K562 (cell line): Measurements from ENCODE around the gene AMDHD2. TPM values are rescaled to one million over a fixed set of nuclear protein-coding genes. Genes with fewer than 3 reads are reported as not detected.

ENCODE experiments used
- ATAC-seq: fragments of 200-7000 bp; cut with Tn5 transposase; 3 replicates; pipeline ENCODE4 v1.9.1; 2020; ENCODE audit warnings: moderate library complexity
- BruUV-seq: library from RNA; stranded (reverse); fragments of 400-500 nt; replicated peaks from 2 replicates; lab custom pipeline; 2021; lab: Mats Ljungman, UMichigan
- CTCF ChIA-PET: fragments of 300-600 bp; formaldehyde crosslinking; extraction: SDS; loops from one replicate; lab custom pipeline; 2021; ENCODE audit warnings: low intra/inter-chr PET ratio; lab: Yijun Ruan, JAX
- POLR2A ChIA-PET: fragments of 300-600, 350-650 bp; sonication (Branson Sonifier 250); formaldehyde crosslinking; extraction: SDS; loops from one replicate; lab custom pipeline; 2021; ENCODE audit warnings: antibody characterized with exemption, inconsistent platforms; lab: Yijun Ruan, JAX
- DNase-seq, 4 experiments: peaks; one replicate each; pipeline versions ENCODE4 v3.0.0 to v3.0.0-alpha.2; 2011 to 2018; ENCODE audit warnings: low spot score in 3 of 4, mixed read lengths in 3 of 4; ENCODE audit errors: extremely low read depth in 1 of 4
- FAIRE-seq: peaks from 2 replicates; lab custom pipeline; 2011; peaks lifted over from hg19 to GRCh38; lab: Jason Lieb, UNC
- H2AFZ ChIP-seq: 2 replicates; pipeline ENCODE4 v1.6.0; 2011; ENCODE audit warnings: low read depth, low read length, control low read depth, inconsistent platforms
- H3K27ac ChIP-seq: fragments of 200-600 bp; 3 replicates; pipeline ENCODE4 v1.8.0; 2011; ENCODE audit warnings: low read depth, mild to moderate bottlenecking, control low read depth, inconsistent platforms, low read length, moderate library complexity, mixed read lengths; ENCODE audit errors: extremely low read depth
- H3K27me3 ChIP-seq, 2 experiments: fragments of 300-600 bp in 1 of 2; 2 replicates in 1 of 2; 3 replicates in 1 of 2; pipeline versions ENCODE4 v1.6.0 to v1.8.0; 2011; ENCODE audit warnings: inconsistent platforms in 2 of 2, low read length in 2 of 2, mild to moderate bottlenecking in 1 of 2, mixed read lengths in 1 of 2, moderate library complexity in 1 of 2; ENCODE audit not compliant: control insufficient read depth in 2 of 2, insufficient read depth in 2 of 2
- H3K36me3 ChIP-seq: fragments of 300-600 bp; 3 replicates; pipeline ENCODE4 v1.8.0; 2011; ENCODE audit warnings: mild to moderate bottlenecking, low read length, inconsistent platforms; ENCODE audit not compliant: control insufficient read depth, insufficient read depth
- H3K4me1 ChIP-seq, 2 experiments: fragments of 200-600 bp in 1 of 2; replicated peaks in 1 of 2; 2 replicates in 1 of 2; 3 replicates in 1 of 2; pipeline versions ENCODE4 v1.5.1 to v1.8.0; 2011; ENCODE audit warnings: inconsistent platforms in 2 of 2, low read length in 2 of 2, mild to moderate bottlenecking in 1 of 2, mixed read lengths in 1 of 2, moderate library complexity in 1 of 2; ENCODE audit not compliant: control insufficient read depth in 2 of 2, insufficient read depth in 2 of 2
- H3K4me2 ChIP-seq: 2 replicates; pipeline ENCODE4 v1.6.1; 2011; ENCODE audit warnings: low read length, control low read depth, inconsistent platforms, mixed read lengths; ENCODE audit not compliant: insufficient read depth
- H3K4me3 ChIP-seq: fragments of 200-600 bp; sonication (generic), shearing (Covaris generic); 2 replicates; pipeline ENCODE4 v1.5.1; 2016; ENCODE audit warnings: control low read depth, inconsistent platforms
- H3K79me2 ChIP-seq: fragments of 200-600 bp; 3 replicates; pipeline ENCODE4 v1.8.0; 2011; ENCODE audit warnings: low read length, inconsistent platforms; ENCODE audit not compliant: control insufficient read depth, insufficient read depth
- H3K9ac ChIP-seq, 2 experiments: 2 replicates each; pipeline versions ENCODE4 v1.6.0 to v1.6.1; 2011; ENCODE audit warnings: low read depth in 2 of 2, low read length in 2 of 2, control low read depth in 1 of 2, inconsistent platforms in 1 of 2, mild to moderate bottlenecking in 1 of 2, mixed read lengths in 1 of 2; ENCODE audit not compliant: insufficient read depth in 1 of 2
- H3K9me1 ChIP-seq: one replicate; pipeline ENCODE4 v1.6.0; 2011; ENCODE audit warnings: inconsistent platforms, mild to moderate bottlenecking, low read length, moderate library complexity; ENCODE audit not compliant: control insufficient read depth, insufficient read depth
- H3K9me3 ChIP-seq: replicated peaks from 2 replicates; pipeline ENCODE4 v1.5.1; 2011; ENCODE audit warnings: low read depth, low read length, inconsistent platforms; ENCODE audit not compliant: control insufficient read depth, insufficient read depth
- H4K20me1 ChIP-seq: replicated peaks from 2 replicates; pipeline ENCODE4 v1.6.1; 2011; ENCODE audit warnings: low read length, inconsistent platforms, mixed read lengths; ENCODE audit not compliant: control insufficient read depth, insufficient read depth
- MYNN ChIP-seq, 2 experiments: sonication (generic); formaldehyde crosslinking in 1 of 2; IDR thresholded peaks; 2 replicates each; pipeline versions ENCODE4 v1.5.0 to v1.6.1; 2016 to 2020; ENCODE audit warnings: antibody characterized with exemption in 1 of 2, missing genetic modification reagents in 1 of 2
- NFIC ChIP-seq: fragments of 450-650 bp; IDR thresholded peaks from 2 replicates; pipeline ENCODE4 v1.6.1; 2017; ENCODE audit warnings: mild to moderate bottlenecking, inconsistent platforms
- POLR2G ChIP-seq: fragments of 200-400 bp; formaldehyde crosslinking; IDR thresholded peaks from 2 replicates; pipeline ENCODE4 v1.6.1; 2017; ENCODE audit warnings: low read depth, mild to moderate bottlenecking, antibody characterized with exemption, low read length, moderate library complexity
- RBFOX2 ChIP-seq: fragments of 200-400 bp; formaldehyde crosslinking; IDR thresholded peaks from 2 replicates; pipeline ENCODE4 v1.6.1; 2017; ENCODE audit warnings: low read depth, mild to moderate bottlenecking, low read length, moderate library complexity
- SNRNP70 ChIP-seq: fragments of 200-400 bp; formaldehyde crosslinking; optimal IDR thresholded peaks from 2 replicates; pipeline ENCODE3; 2017; ENCODE audit warnings: low read depth, low read length
- THRAP3 ChIP-seq: fragments of 450-650 bp; IDR thresholded peaks from 2 replicates; pipeline ENCODE4 v1.6.1; 2016; ENCODE audit warnings: mild to moderate bottlenecking, inconsistent platforms, borderline replicate concordance
- WGBS: fragments of 100-300 bp; shearing (Covaris generic); methylation state at CpG from one replicate; pipeline ENCODE4 v1.1.6; 2016; ENCODE audit warnings: low coverage, mixed read lengths; ENCODE audit not compliant: insufficient coverage; ENCODE audit errors: missing lambda C conversion rate; 5-methylcytosine and 5-hydroxymethylcytosine counted together
- in situ Hi-C: fragments of 300-500 bp; cut with MboI; formaldehyde crosslinking; loops from 4 replicates; pipeline ENCODE4 v1.15.0; 2018; ENCODE audit warnings: inconsistent platforms, mixed read lengths
- intact Hi-C: fragments of 100-400 bp; cut with micrococcal nuclease; formaldehyde crosslinking; loops from 2 replicates; pipeline ENCODE4 v1.14.2; 2022
- polyA plus RNA-seq, 8 experiments: library from polyadenylated mRNA; depleted of rRNA in 4 of 8; stranded (reverse) in 5 of 8; unstranded in 3 of 8; fragments of >200 nt; fragmentation: Nextera tagmentation in 2 of 8; fragmentation: Illumina TruSeq in 1 of 8; extraction: Ambion mirVana in 2 of 8; extraction: Trizol in 1 of 8; gene quantifications; 2 replicates each; pipeline versions ENCODE4 v1.2.1 to v1.2.3, GENCODE V29; 2011 to 2014; ENCODE audit warnings: inconsistent platforms in 1 of 8, missing spikeins in 1 of 8
- total RNA-seq, 7 experiments: library from RNA; depleted of rRNA in 6 of 7; stranded (reverse); fragments of >200 nt in 6 of 7; fragmentation: Illumina TruSeq in 2 of 7; extraction: Trizol in 2 of 7; gene quantifications; 2 replicates each; pipeline versions ENCODE4 v1.2.1 to v1.2.3, GENCODE V29; 2011 to 2021; ENCODE audit warnings: low replicate concordance in 1 of 7
- TF ChIP-seq, protein P1 (sequence below): sonication (generic); formaldehyde crosslinking; IDR thresholded peaks from 2 replicates; pipeline ENCODE4 v1.9.0; 2022; ENCODE audit warnings: mild to moderate bottlenecking, missing genetic modification reagents
- TF ChIP-seq, protein P2 (sequence below): fragments of 450-650 bp; IDR thresholded peaks from 2 replicates; pipeline ENCODE4 v1.6.1; 2018; ENCODE audit not compliant: partially characterized antibody

Gene AMDHD2
- total and polyA plus RNA-seq, 9 of the 15 experiments (the other 6 are each of a cell fraction or from before 2014, with no cell fraction given): 0.38 to 56.9 (median 18.3) TPM; not detected in 1

DNA sequence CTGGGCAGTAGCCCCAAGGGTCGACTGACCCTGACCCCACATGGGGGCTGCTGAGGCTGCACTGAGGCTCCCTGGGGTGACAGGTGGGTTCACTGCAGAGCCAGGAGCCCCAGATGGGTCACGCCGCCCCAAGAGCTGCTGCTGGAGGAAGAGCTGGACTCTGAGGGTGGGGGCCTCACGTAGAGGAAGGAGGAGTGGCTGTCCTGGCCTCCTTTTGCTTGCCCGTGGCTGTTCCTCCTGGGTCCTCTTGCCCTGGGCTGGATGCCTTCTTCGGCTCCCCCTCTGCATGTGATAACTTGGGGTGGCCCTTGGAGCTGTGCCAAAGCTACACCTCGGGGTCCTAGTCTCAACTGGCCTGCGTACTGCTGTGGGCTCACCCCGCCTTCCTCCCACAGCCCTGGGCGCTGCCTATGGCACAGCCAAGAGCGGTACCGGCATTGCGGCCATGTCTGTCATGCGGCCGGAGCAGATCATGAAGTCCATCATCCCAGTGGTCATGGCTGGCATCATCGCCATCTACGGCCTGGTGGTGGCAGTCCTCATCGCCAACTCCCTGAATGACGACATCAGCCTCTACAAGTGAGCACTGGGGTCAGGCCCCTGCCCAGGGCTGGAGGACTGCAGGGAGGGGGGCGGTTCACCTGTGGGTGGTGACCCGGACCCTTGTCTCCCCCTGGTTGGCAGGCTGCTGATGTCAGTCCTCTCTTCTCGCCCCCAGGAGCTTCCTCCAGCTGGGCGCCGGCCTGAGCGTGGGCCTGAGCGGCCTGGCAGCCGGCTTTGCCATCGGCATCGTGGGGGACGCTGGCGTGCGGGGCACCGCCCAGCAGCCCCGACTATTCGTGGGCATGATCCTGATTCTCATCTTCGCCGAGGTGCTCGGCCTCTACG lies 1.1 kb upstream of the AMDHD2 start:
- Histone ChIP-seq H3K27me3 (no peaks in the 10 kb centered on the region), H3K79me2 (peaks cover 72% of the 10 kb centered on the region), H4K20me1 (peaks cover 46% of the 10 kb centered on the region), H3K4me1 (peaks cover 36 to 72% of the 10 kb centered on the region in 2 experiments), H3K9me3 (no peaks in the 10 kb centered on the region), H3K27ac (peak overlapping the region; percentile 65; the same call in 2 of the 3 replicates), H3K36me3 (peaks cover 62% of the 10 kb centered on the region), H3K9me1 (peaks cover 8% of the 10 kb centered on the region), H3K4me2 (no peak overlapping the region), H2AFZ (no peak overlapping the region), H3K9ac (peak overlapping the region in 1 of 2 experiments; percentile 90; a peak in 2 of 4 replicates), H3K4me3 (peak overlapping the region; percentile 6; the same call in 1 of the 2 replicates)
- CTCF ChIA-PET: no interaction called here
- in situ Hi-C loops (no loop called here), intact Hi-C loops (no loop called here)
- POLR2A ChIA-PET: interaction anchor here (0.5 to 1.6 kb wide), 8 partner anchors 9 to 383 kb away, joined by 3 to 7 read pairs (median 4); partner anchors contain the start of genes PKD1 and TRAF7
- BruUV-seq: no TSS peak
- no peak for TF ChIP-seq THRAP3
- TF ChIP-seq, protein P1, sequence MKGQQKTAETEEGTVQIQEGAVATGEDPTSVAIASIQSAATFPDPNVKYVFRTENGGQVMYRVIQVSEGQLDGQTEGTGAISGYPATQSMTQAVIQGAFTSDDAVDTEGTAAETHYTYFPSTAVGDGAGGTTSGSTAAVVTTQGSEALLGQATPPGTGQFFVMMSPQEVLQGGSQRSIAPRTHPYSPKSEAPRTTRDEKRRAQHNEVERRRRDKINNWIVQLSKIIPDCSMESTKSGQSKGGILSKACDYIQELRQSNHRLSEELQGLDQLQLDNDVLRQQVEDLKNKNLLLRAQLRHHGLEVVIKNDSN: peak; percentile 40
- TF ChIP-seq MYNN (IDR thresholded peaks at IDR 0.05): no peak
- no peak for TF ChIP-seq MYNN (CRISPR knock-in tag; IDR thresholded peaks at IDR 0.05)
- peak; percentile 65 for TF ChIP-seq NFIC
- TF ChIP-seq RBFOX2: peak; percentile 49
- TF ChIP-seq SNRNP70: no peak
- TF ChIP-seq POLR2G: peak; percentile 55
- TF ChIP-seq, protein P2, sequence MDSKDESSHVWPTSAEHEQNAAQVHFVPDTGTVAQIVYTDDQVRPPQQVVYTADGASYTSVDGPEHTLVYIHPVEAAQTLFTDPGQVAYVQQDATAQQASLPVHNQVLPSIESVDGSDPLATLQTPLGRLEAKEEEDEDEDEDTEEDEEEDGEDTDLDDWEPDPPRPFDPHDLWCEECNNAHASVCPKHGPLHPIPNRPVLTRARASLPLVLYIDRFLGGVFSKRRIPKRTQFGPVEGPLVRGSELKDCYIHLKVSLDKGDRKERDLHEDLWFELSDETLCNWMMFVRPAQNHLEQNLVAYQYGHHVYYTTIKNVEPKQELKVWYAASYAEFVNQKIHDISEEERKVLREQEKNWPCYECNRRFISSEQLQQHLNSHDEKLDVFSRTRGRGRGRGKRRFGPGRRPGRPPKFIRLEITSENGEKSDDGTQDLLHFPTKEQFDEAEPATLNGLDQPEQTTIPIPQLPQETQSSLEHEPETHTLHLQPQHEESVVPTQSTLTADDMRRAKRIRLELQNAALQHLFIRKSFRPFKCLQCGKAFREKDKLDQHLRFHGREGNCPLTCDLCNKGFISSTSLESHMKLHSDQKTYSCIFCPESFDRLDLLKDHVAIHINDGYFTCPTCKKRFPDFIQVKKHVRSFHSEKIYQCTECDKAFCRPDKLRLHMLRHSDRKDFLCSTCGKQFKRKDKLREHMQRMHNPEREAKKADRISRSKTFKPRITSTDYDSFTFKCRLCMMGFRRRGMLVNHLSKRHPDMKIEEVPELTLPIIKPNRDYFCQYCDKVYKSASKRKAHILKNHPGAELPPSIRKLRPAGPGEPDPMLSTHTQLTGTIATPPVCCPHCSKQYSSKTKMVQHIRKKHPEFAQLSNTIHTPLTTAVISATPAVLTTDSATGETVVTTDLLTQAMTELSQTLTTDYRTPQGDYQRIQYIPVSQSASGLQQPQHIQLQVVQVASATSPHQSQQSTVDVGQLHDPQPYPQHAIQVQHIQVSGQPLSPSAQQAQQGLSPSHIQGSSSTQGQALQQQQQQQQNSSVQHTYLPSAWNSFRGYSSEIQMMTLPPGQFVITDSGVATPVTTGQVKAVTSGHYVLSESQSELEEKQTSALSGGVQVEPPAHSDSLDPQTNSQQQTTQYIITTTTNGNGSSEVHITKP: peak; percentile 76
- no peak for DNase-seq
- no peak for ATAC-seq
- WGBS: 90% methylated on average over 38 of the region's 39 CpGs
- no peak for FAIRE-seq
